ENCODE measurements around the gene ERICH2. TPM values are rescaled to one million over a fixed set of nuclear protein-coding genes. Genes with fewer than 3 reads are reported as not detected.

The ERICH2 gene
- total RNA-seq, 4 donors from 2014 or later, result 0.98 TPM; not detected in 3

DNA sequence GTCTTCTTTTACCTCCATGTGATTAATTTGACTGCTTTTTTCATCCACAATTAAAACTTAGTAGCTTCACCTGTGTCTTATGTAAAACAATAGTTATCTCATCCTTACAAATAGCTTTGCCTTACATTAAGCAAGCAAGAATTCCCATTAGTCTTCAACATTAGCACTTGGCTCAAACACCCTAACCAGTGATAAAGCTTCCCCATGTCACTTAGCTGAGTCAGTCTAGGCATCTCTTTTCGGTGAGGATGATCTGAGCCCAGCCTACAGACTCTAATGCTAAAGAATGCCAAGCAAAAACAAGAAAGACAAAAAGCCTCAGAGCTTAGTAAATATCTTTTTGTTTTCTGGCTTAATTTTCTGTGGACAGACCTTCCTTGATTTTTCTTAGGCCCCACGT, 72.6 kb downstream of the ERICH2 start:
- H3K36me3 ChIP-seq, result no peaks in the 10 kb centered on the region

DNA sequence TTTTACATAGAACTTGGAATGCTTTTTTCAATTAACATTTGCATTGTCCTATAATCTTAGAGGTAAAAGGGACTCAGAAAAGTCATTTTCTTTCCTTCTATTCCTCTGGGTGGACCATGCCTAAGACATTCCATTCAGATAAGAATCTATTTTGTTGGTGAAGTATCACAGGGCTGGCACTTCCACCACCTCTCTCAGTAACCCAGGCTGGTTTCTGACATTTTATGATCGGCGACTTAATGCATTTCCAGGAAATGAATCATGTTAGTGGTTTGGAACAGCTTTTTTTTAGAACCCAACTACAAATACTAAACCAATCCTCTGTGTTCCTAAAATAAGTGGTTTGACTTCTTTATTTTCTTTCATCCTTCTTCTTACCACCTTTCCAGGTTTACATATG, 73.5 kb downstream of the ERICH2 start:
- H3K27me3 ChIP-seq, result no peaks in the 10 kb centered on the region
- TF ChIP-seq, protein P1, sequence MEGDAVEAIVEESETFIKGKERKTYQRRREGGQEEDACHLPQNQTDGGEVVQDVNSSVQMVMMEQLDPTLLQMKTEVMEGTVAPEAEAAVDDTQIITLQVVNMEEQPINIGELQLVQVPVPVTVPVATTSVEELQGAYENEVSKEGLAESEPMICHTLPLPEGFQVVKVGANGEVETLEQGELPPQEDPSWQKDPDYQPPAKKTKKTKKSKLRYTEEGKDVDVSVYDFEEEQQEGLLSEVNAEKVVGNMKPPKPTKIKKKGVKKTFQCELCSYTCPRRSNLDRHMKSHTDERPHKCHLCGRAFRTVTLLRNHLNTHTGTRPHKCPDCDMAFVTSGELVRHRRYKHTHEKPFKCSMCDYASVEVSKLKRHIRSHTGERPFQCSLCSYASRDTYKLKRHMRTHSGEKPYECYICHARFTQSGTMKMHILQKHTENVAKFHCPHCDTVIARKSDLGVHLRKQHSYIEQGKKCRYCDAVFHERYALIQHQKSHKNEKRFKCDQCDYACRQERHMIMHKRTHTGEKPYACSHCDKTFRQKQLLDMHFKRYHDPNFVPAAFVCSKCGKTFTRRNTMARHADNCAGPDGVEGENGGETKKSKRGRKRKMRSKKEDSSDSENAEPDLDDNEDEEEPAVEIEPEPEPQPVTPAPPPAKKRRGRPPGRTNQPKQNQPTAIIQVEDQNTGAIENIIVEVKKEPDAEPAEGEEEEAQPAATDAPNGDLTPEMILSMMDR (IDR thresholded peaks at IDR 0.05), result no peak
- TF ChIP-seq EP300 (IDR thresholded peaks at IDR 0.05) (no peak), POLR2A (IDR thresholded peaks at IDR 0.05) (no peak)
- H3K9me3 ChIP-seq, result no peaks in the 10 kb centered on the region
- DNase-seq (ENCODE audit: low spot score in 2 of 2), result no peak
- H3K36me3 ChIP-seq, result no peaks in the 10 kb centered on the region
- H3K27ac ChIP-seq, result no peak overlapping the region
- H3K4me1 ChIP-seq, result no peaks in the 10 kb centered on the region
- H3K4me3 ChIP-seq, result no peak overlapping the region
- WGBS, 2 donors, result 56 to 57% methylated on average over 2 of the region's 2 CpGs

More for the DNA sequence above, 72.6 kb downstream of the ERICH2 start:
- Histone ChIP-seq H3K9me3 (no peaks in the 10 kb centered on the region), H3K27ac (no peak overlapping the region), H3K4me1 (no peaks in the 10 kb centered on the region), H3K4me3 (no peak overlapping the region), H3K27me3 (peaks cover 0 to 4% of the 10 kb centered on the region in 2 donors)
- no peak for DNase-seq (ENCODE audit: low spot score in 2 of 2)
- 58 to 65% methylated on average over 2 of the region's 2 CpGs for WGBS, 2 donors
- TF ChIP-seq, protein P1 (IDR thresholded peaks at IDR 0.05), result no peak
- TF ChIP-seq POLR2A (IDR thresholded peaks at IDR 0.05), result no peak
- TF ChIP-seq EP300 (IDR thresholded peaks at IDR 0.05), result no peak

DNA sequence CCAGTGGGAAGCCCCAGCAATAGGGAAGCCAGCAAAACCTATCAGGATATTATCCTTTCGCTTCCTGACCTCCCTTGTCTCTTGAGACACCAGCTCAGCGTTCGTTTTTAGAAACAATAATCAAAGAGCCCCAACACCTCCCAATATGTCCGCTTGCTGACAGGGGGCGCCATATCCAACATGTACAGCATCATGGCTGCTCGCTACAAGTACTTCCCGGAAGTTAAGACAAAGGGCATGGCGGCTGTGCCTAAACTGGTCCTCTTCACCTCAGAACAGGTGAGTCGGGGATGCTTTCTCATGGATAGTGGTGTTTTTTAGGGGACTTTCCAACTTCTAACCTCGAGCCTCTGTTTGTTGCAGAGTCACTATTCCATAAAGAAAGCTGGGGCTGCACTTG, 75.2 kb downstream of the ERICH2 start:
- Histone ChIP-seq H3K27ac (no peak overlapping the region), H3K9me3 (no peaks in the 10 kb centered on the region), H3K36me3 (no peaks in the 10 kb centered on the region), H3K4me3 (no peak overlapping the region), H3K27me3 (no peaks in the 10 kb centered on the region), H3K4me1 (no peaks in the 10 kb centered on the region)
- WGBS, 2 donors, result 77 to 91% methylated on average over 10 of the region's 10 CpGs
- TF ChIP-seq, protein P1 (IDR thresholded peaks at IDR 0.05), result no peak
- no peak for TF ChIP-seq EP300 (IDR thresholded peaks at IDR 0.05)
- no peak for TF ChIP-seq POLR2A (IDR thresholded peaks at IDR 0.05)
- DNase-seq (ENCODE audit: low spot score in 2 of 2), result no peak

DNA sequence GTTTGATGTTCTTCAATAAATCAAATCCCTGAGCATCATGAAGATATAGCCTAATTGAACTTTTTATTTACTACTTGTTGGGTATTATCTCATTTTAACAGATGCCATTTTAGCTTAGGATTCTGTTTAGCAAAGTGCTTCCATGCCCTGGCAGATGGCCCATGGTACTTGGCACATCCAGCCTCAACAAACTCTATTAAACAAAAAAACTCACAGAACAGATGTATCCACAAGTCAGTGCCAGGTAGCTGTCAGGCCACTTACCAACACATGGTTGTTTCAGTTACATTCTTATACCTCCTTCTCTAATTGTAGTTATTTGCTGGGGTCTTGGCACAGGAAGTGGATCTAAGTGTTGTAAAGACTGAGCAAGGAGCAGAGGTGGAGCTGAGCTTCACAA, 76.1 kb downstream of the ERICH2 start:
- Histone ChIP-seq H3K36me3 (no peaks in the 10 kb centered on the region), H3K4me3 (no peak overlapping the region), H3K27me3 (no peaks in the 10 kb centered on the region), H3K4me1 (no peaks in the 10 kb centered on the region), H3K27ac (no peak overlapping the region), H3K9me3 (no peaks in the 10 kb centered on the region)
- no peak for DNase-seq (ENCODE audit: low spot score in 2 of 2)
- no peak for TF ChIP-seq EP300 (IDR thresholded peaks at IDR 0.05)
- TF ChIP-seq POLR2A (IDR thresholded peaks at IDR 0.05), result no peak
- TF ChIP-seq, protein P1 (IDR thresholded peaks at IDR 0.05), result no peak

DNA sequence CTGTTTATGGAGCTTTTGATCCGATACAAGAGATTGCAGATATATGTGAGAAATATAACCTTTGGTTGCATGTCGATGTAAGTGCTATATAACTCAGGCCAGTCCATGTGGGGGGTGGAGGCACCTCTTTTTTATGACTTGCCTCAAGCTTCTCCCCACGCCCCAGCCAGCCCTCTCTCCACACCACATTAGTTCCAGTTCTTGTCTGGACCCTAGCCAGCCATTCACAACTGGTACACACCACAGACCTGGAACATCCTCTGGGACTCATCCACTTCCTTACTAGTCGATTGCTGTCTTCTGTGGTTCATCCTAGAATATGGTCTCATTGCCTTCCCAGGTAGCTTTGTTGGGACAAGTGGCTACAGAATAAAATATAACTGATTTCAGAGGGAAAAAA, 77.5 kb downstream of the ERICH2 start:
- H3K4me1 ChIP-seq, result no peaks in the 10 kb centered on the region
- no peak overlapping the region for H3K27ac ChIP-seq
- TF ChIP-seq, protein P1 (IDR thresholded peaks at IDR 0.05), result no peak
- no peak for TF ChIP-seq EP300 (IDR thresholded peaks at IDR 0.05)
- TF ChIP-seq POLR2A (IDR thresholded peaks at IDR 0.05), result no peak
- no peaks in the 10 kb centered on the region for H3K27me3 ChIP-seq
- H3K4me3 ChIP-seq, result no peak overlapping the region
- 54 to 58% methylated on average over 4 of the region's 4 CpGs for WGBS, 2 donors
- DNase-seq (ENCODE audit: low spot score in 2 of 2), result no peak
- H3K9me3 ChIP-seq, result no peaks in the 10 kb centered on the region
- no peaks in the 10 kb centered on the region for H3K36me3 ChIP-seq

Small RNA genes lying within 50 kb of the gene (small RNA-seq; reads per million reads assigned to genes)
- not detected for gene RF00019

Other genes with a start within 250 kb of the ERICH2 start
- gene SP5, start 55.0 kb upstream of the ERICH2 start, total RNA-seq, result 10 to 100 TPM in 1 of 4 donors, 1 to 10 TPM in 3; 6.6 to 14.1 (median 8.4) TPM
- 1 to 10 TPM in 1 of 4 donors, not detected in 3; 1.2 TPM for gene GAD1, start 46.5 kb downstream of the ERICH2 start, total RNA-seq
- gene GORASP2, start 158.9 kb downstream of the ERICH2 start, total RNA-seq, result 10 to 100 TPM; 22.2 to 35.4 (median 27.4) TPM